ENCODE results near the gene PPP1CB.

PPP1CB gene

DNA sequence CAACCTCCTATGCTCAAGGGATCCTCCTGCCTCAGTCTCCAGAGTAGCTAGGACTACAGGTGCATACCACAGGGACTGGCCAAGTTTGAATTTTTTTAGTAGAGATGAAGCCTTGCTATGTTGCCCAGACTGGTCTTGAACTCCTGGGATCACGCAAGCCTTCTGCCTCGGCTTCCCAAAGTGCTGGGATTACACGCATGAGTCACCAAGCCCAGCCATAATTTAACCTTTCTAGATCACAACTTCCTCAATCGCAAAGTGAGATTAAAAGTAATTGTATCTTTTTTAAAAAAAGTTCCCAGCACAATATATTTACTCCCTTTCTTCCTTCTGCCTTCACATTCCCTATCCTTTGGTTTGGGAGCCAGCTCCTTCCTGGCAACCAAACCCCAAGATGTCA lies 5.8 kb upstream of the PPP1CB start:
- H3K27ac ChIP-seq: peak overlapping the region; percentile 99
- TF ChIP-seq CTCF (conservative IDR thresholded peaks at IDR 0.05): no peak

GRCh38 chr2:28746429-28747111 lies 5.1 kb upstream of the PPP1CB start:
- H3K27ac ChIP-seq: peak overlapping the region; percentile 99
- no peak for TF ChIP-seq CTCF (conservative IDR thresholded peaks at IDR 0.05)

DNA sequence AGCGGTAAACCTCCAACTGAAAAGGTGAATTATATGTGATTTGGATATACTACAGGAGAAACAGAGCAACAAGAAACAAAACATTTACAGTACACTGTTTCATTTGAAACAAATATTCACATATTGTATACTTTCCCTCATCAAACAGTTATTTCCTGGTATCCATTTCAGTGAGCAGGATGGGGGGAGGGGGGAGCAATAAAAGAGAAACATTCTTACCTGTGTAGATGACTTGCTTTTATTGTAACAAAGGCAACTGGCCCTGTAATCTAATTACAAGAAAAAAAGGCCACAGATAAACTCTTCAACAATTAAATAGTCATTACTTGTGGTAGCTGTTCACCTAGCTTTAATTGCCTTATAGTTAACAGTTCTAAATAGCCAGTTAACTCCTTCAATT lies 3.9 kb upstream of the PPP1CB start:
- no peak for TF ChIP-seq CTCF (conservative IDR thresholded peaks at IDR 0.05)
- peak overlapping the region; percentile 99 for H3K27ac ChIP-seq

- H3K27ac ChIP-seq: peak overlapping the region; percentile 99
- TF ChIP-seq CTCF (conservative IDR thresholded peaks at IDR 0.05): no peak
Measured at GRCh38 chr2:28748176-28748575, 3.5 kb upstream of the PPP1CB start.

- H3K27ac ChIP-seq: peak overlapping the region; percentile 99
- no peak for TF ChIP-seq CTCF (conservative IDR thresholded peaks at IDR 0.05)
Measured at GRCh38 chr2:28748941-28749340, 2.7 kb upstream of the PPP1CB start.

DNA sequence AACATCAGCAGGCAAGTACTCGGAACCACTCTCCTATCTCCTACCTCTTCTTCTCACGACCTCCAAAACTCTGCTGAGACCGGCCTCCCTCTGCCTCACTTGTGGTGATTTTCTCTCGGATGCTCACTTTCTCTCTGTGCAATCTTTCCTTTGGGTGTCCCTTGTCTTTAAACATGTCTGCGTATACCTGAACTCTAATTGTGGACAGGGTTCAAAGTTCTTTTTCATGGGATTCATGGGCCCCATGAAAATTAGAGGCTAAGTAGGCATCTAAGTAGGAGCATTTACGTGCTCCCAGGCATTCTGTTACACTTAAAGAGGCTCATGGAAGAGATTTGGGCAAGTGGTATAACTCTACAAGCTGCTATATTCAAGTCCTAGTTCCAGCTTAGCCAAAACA lies 2.1 kb upstream of the PPP1CB start:
- H3K27ac ChIP-seq: peak overlapping the region; percentile 99
- TF ChIP-seq CTCF (conservative IDR thresholded peaks at IDR 0.05): no peak

DNA sequence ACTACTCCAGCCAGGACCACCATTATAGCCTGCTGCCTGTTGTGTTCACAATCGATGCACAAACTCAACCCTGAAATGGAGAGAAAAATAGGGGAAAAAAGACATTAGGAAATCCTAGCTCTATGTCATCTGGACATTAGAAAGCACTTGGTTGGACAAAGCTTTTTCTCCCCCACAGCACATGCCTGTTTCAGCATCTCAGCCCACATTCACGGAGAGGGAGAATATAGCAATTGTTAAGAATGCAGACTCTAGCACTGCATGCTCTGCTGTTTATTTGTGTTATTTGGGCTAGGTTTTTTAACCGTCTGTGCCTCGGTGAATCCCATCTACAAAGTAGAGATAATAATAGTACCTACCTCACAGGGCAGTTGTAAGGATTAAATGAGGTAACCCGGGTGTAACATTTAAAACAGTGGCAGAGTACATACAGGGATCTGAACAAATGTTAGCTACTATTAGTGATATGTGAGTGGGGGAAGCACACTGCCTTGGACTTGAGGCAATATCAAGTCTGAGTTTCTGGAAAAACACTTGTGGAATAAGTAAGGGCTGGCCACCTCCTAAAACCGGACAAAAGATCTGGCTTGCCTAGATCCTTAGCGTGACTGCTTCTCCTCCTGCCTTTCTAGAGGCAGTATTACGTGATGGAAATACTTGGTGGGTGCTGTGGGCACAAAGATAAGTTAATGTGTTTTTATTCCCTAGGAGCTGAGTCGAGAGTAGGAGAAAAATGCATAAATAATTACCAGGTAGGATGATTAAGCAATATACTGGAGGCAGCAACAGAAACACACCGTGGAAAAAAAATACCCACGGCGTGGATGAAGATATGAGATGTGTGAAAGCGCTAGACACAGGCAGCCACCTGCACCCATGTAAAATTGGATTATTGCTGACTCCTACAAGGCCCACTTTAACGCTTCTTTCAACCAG lies 1.0 kb upstream of the PPP1CB start:
- H3K27ac ChIP-seq: peak overlapping the region; percentile 99
- TF ChIP-seq CTCF (conservative IDR thresholded peaks at IDR 0.05): no peak

Data from VCaP (cell line).